Effector memory CD4-positive, alpha-beta T cell (primary cell): ENCODE data around the gene SLC22A16.
"Not testable (repeated sequence)": the region's sequence is repeated elsewhere in the genome, so short reads cannot be mapped to it uniquely, and the experiment has no call there.

Experiments used
- DNase-seq, 3 donors: peaks; one replicate each; pipeline ENCODE4 v3.0.0-alpha.2; 2020
- H3K27ac ChIP-seq: 2 replicates; pipeline ENCODE4 v1.7.0; 2013; ENCODE audit warnings: mild to moderate bottlenecking, low read length, moderate library complexity; ENCODE audit not compliant: insufficient read depth, poor library complexity, severe bottlenecking
- H3K27me3 ChIP-seq: replicated peaks from 2 replicates; pipeline ENCODE4 v1.7.0; 2013; ENCODE audit warnings: mild to moderate bottlenecking, low read length; ENCODE audit not compliant: insufficient read depth, control insufficient read depth, poor library complexity, severe bottlenecking
- H3K36me3 ChIP-seq: 2 replicates; pipeline ENCODE4 v1.7.0; 2013; ENCODE audit warnings: mild to moderate bottlenecking, low read length, moderate library complexity; ENCODE audit not compliant: control insufficient read depth, insufficient read depth
- H3K4me1 ChIP-seq: 2 replicates; pipeline ENCODE4 v1.7.0; 2013; ENCODE audit warnings: low read length, mild to moderate bottlenecking; ENCODE audit not compliant: control insufficient read depth, insufficient read depth, poor library complexity, severe bottlenecking
- H3K4me3 ChIP-seq: 2 replicates; pipeline ENCODE4 v1.7.0; 2013; ENCODE audit warnings: low read length, low read depth, mild to moderate bottlenecking; ENCODE audit not compliant: insufficient read depth, poor library complexity, severe bottlenecking
- H3K9me3 ChIP-seq: 2 replicates; pipeline ENCODE4 v1.7.0; 2013; ENCODE audit warnings: mild to moderate bottlenecking, low read length, moderate library complexity; ENCODE audit not compliant: control insufficient read depth

SLC22A16 gene

GRCh38 chr6:110474500-110474899 lies 1.9 kb downstream of the SLC22A16 start:
- peaks cover 5% of the 10 kb centered on the region for H3K27me3 ChIP-seq

GRCh38 chr6:110472739-110473138 lies 3.7 kb downstream of the SLC22A16 start:
- Histone ChIP-seq H3K9me3 (no peaks in the 10 kb centered on the region), H3K4me3 (no peak overlapping the region), H3K27ac (no peak overlapping the region), H3K36me3 (no peaks in the 10 kb centered on the region), H3K27me3 (peaks cover 5% of the 10 kb centered on the region), H3K4me1 (no peaks in the 10 kb centered on the region)
- DNase-seq = no peak

More at GRCh38 chr6:110474500-110474899, 1.9 kb downstream of the SLC22A16 start:
- H3K4me1 ChIP-seq = no peaks in the 10 kb centered on the region
- DNase-seq = no peak
- H3K9me3 ChIP-seq = no peaks in the 10 kb centered on the region
- H3K36me3 ChIP-seq = no peaks in the 10 kb centered on the region
- H3K27ac ChIP-seq = no peak overlapping the region
- no peak overlapping the region for H3K4me3 ChIP-seq

- Histone ChIP-seq H3K27ac (no peak overlapping the region), H3K27me3 (peaks cover 5% of the 10 kb centered on the region), H3K36me3 (no peaks in the 10 kb centered on the region)
Observed at GRCh38 chr6:110471726-110472365, 4.6 kb downstream of the SLC22A16 start.

GRCh38 chr6:110468731-110469130 lies 7.7 kb downstream of the SLC22A16 start:
- Histone ChIP-seq H3K27me3 (no peaks in the 10 kb centered on the region), H3K27ac (no peak overlapping the region), H3K9me3 (no peaks in the 10 kb centered on the region), H3K4me3 (no peak overlapping the region), H3K36me3 (no peaks in the 10 kb centered on the region), H3K4me1 (no peaks in the 10 kb centered on the region)
- no peak for DNase-seq

More at GRCh38 chr6:110471726-110472365, 4.6 kb downstream of the SLC22A16 start:
- no peak for DNase-seq
- no peak overlapping the region for H3K4me3 ChIP-seq
- no peaks in the 10 kb centered on the region for H3K9me3 ChIP-seq
- no peaks in the 10 kb centered on the region for H3K4me1 ChIP-seq

- DNase-seq = no peak
- H3K4me3 ChIP-seq = no peak overlapping the region
- H3K4me1 ChIP-seq = no peaks in the 10 kb centered on the region
- no peaks in the 10 kb centered on the region for H3K27me3 ChIP-seq
- no peaks in the 10 kb centered on the region for H3K9me3 ChIP-seq
- no peaks in the 10 kb centered on the region for H3K36me3 ChIP-seq
- H3K27ac ChIP-seq = no peak overlapping the region
Observed at GRCh38 chr6:110467566-110468140, 8.8 kb downstream of the SLC22A16 start.

- Histone ChIP-seq H3K27me3 (no peaks in the 10 kb centered on the region), H3K4me1 (no peaks in the 10 kb centered on the region), H3K36me3 (no peaks in the 10 kb centered on the region), H3K9me3 (peaks cover 5% of the 10 kb centered on the region), H3K4me3 (no peak overlapping the region), H3K27ac (no peak overlapping the region)
- no peak for DNase-seq
Observed at GRCh38 chr6:110462884-110463481, 13.4 kb downstream of the SLC22A16 start.

- peaks cover 5% of the 10 kb centered on the region for H3K9me3 ChIP-seq
Observed at GRCh38 chr6:110461376-110461775, 15.0 kb downstream of the SLC22A16 start.

GRCh38 chr6:110459137-110459536 lies 17.3 kb downstream of the SLC22A16 start:
- Histone ChIP-seq H3K4me3 (no peak overlapping the region), H3K27me3 (no peaks in the 10 kb centered on the region), H3K27ac (no peak overlapping the region), H3K4me1 (no peaks in the 10 kb centered on the region), H3K36me3 (no peaks in the 10 kb centered on the region), H3K9me3 (peaks cover 5% of the 10 kb centered on the region)
- no peak for DNase-seq

More at GRCh38 chr6:110461376-110461775, 15.0 kb downstream of the SLC22A16 start:
- Histone ChIP-seq H3K4me3 (no peak overlapping the region), H3K27ac (no peak overlapping the region), H3K27me3 (no peaks in the 10 kb centered on the region), H3K4me1 (no peaks in the 10 kb centered on the region), H3K36me3 (no peaks in the 10 kb centered on the region)
- DNase-seq = no peak

- H3K9me3 ChIP-seq = peaks cover 5% of the 10 kb centered on the region
- no peaks in the 10 kb centered on the region for H3K27me3 ChIP-seq
- DNase-seq = no peak
- no peak overlapping the region for H3K4me3 ChIP-seq
- no peaks in the 10 kb centered on the region for H3K4me1 ChIP-seq
- H3K27ac ChIP-seq = no peak overlapping the region
- no peaks in the 10 kb centered on the region for H3K36me3 ChIP-seq
Observed at GRCh38 chr6:110458476-110458875, 17.9 kb downstream of the SLC22A16 start.

- H3K36me3 ChIP-seq, H3K27me3 ChIP-seq, H3K4me3 ChIP-seq, DNase-seq, H3K27ac ChIP-seq, H3K4me1 ChIP-seq, H3K9me3 ChIP-seq: not testable (repeated sequence)
Observed at GRCh38 chr6:110457567-110458175, 18.7 kb downstream of the SLC22A16 start.
